ENCODE measurements around the gene HELZ2.

The HELZ2 gene

GRCh38 chr20:63585616-63586565 lies 11.9 kb upstream of the HELZ2 start:
- in situ Hi-C loops (cut with HindIII; ENCODE audit: low pct_ligation_motif_present, low sequenced_read_pairs) = loop anchor here (25.0 kb wide), 2 partner anchors 101 to 301 kb away; partner anchors contain the start of genes DNAJC5 and TNFRSF6B
- no peaks in the 10 kb centered on the region for H3K27me3 ChIP-seq (replicated peaks)
- no peak for TF ChIP-seq CTCF (IDR thresholded peaks at IDR 0.05; ENCODE audit: low read depth, low read length, missing control alignments)
- H3K36me3 ChIP-seq (replicated peaks) = no peaks in the 10 kb centered on the region
- H3K27ac ChIP-seq = no peak overlapping the region
- H3K4me3 ChIP-seq (ENCODE audit: low read depth, low read length) = no peak overlapping the region
- no peak for DNase-seq

- TF ChIP-seq CTCF (IDR thresholded peaks at IDR 0.05; ENCODE audit: low read depth, low read length, missing control alignments) = no peak
- Histone ChIP-seq H3K4me3 (ENCODE audit: low read depth, low read length) (peak overlapping the region; percentile 29), H3K27ac (no peak overlapping the region), H3K27me3 (replicated peaks) (no peaks in the 10 kb centered on the region), H3K36me3 (replicated peaks) (no peaks in the 10 kb centered on the region)
- DNase-seq = no peak
- in situ Hi-C loops (cut with HindIII; ENCODE audit: low pct_ligation_motif_present, low sequenced_read_pairs) = loop anchor here (25.0 kb wide), 2 partner anchors 105 to 305 kb away; partner anchors contain the start of genes DNAJC5 and TNFRSF6B
Measured at GRCh38 chr20:63582382-63583063, 8.5 kb upstream of the HELZ2 start.

- TF ChIP-seq CTCF (IDR thresholded peaks at IDR 0.05; ENCODE audit: low read depth, low read length, missing control alignments) = peak; percentile 73
- peak; percentile 31 for DNase-seq
- H3K4me3 ChIP-seq (ENCODE audit: low read depth, low read length) = no peak overlapping the region
- H3K36me3 ChIP-seq (replicated peaks) = no peaks in the 10 kb centered on the region
- in situ Hi-C loops (cut with HindIII; ENCODE audit: low pct_ligation_motif_present, low sequenced_read_pairs) = loop anchor here (25.0 kb wide), 2 partner anchors 106 to 306 kb away; partner anchors contain the start of genes DNAJC5 and TNFRSF6B
- H3K27me3 ChIP-seq (replicated peaks) = no peaks in the 10 kb centered on the region
- no peak overlapping the region for H3K27ac ChIP-seq
Measured at GRCh38 chr20:63580796-63581461, 6.9 kb upstream of the HELZ2 start.

GRCh38 chr20:63579017-63579694 lies 5.1 kb upstream of the HELZ2 start:
- Histone ChIP-seq H3K36me3 (replicated peaks) (no peaks in the 10 kb centered on the region), H3K27ac (no peak overlapping the region), H3K4me3 (ENCODE audit: low read depth, low read length) (no peak overlapping the region), H3K27me3 (replicated peaks) (no peaks in the 10 kb centered on the region)
- TF ChIP-seq CTCF (IDR thresholded peaks at IDR 0.05; ENCODE audit: low read depth, low read length, missing control alignments) = no peak
- no peak for DNase-seq
- in situ Hi-C loops (cut with HindIII; ENCODE audit: low pct_ligation_motif_present, low sequenced_read_pairs) = loop anchor here (25.0 kb wide), 2 partner anchors 108 to 308 kb away; partner anchors contain the start of genes DNAJC5 and TNFRSF6B
